ENCODE measurements around the gene ARHGEF18. TPM values are rescaled to one million over a fixed set of nuclear protein-coding genes. Genes with fewer than 3 reads are reported as not detected.
"Not testable (repeated sequence)": the region's sequence is repeated elsewhere in the genome, so short reads cannot be mapped to it uniquely, and the experiment has no call there.

ARHGEF18 gene
- total RNA-seq, 1 experiment from 2014 or later = 20.1 TPM

- peak; percentile 81 for DNase-seq (ENCODE audit: low read depth, low spot score)
- in situ Hi-C loops (cut with HindIII; ENCODE audit: low pct_unique_long_range_greater_than_20kb, low sequenced_read_pairs) = no loop called here
Observed at GRCh38 chr19:7340959-7341837, 7.5 kb upstream of the ARHGEF18 start.

GRCh38 chr19:7342143-7342542, 6.6 kb upstream of the ARHGEF18 start:
- in situ Hi-C loops (cut with HindIII; ENCODE audit: low pct_unique_long_range_greater_than_20kb, low sequenced_read_pairs) = no loop called here
- DNase-seq (ENCODE audit: low read depth, low spot score) = no peak

- in situ Hi-C loops (cut with HindIII; ENCODE audit: low pct_unique_long_range_greater_than_20kb, low sequenced_read_pairs) = no loop called here
- no peak for DNase-seq (ENCODE audit: low read depth, low spot score)
Observed at GRCh38 chr19:7346488-7346971, 2.2 kb upstream of the ARHGEF18 start.

GRCh38 chr19:7346997-7347396, 1.7 kb upstream of the ARHGEF18 start:
- DNase-seq (ENCODE audit: low read depth, low spot score); in situ Hi-C loops (cut with HindIII; ENCODE audit: low pct_unique_long_range_greater_than_20kb, low sequenced_read_pairs): not testable (repeated sequence)

GRCh38 chr19:7349231-7349591, 474 bp downstream of the ARHGEF18 start:
- in situ Hi-C loops (cut with HindIII; ENCODE audit: low pct_unique_long_range_greater_than_20kb, low sequenced_read_pairs) = no loop called here
- no peak for DNase-seq (ENCODE audit: low read depth, low spot score)

GRCh38 chr19:7349961-7350711, 1.4 kb downstream of the ARHGEF18 start:
- in situ Hi-C loops (cut with HindIII; ENCODE audit: low pct_unique_long_range_greater_than_20kb, low sequenced_read_pairs) = no loop called here
- no peak for DNase-seq (ENCODE audit: low read depth, low spot score)

GRCh38 chr19:7351861-7352260, 3.1 kb downstream of the ARHGEF18 start:
- in situ Hi-C loops (cut with HindIII; ENCODE audit: low pct_unique_long_range_greater_than_20kb, low sequenced_read_pairs) = no loop called here

GRCh38 chr19:7355151-7355820, 6.5 kb downstream of the ARHGEF18 start:
- in situ Hi-C loops (cut with HindIII; ENCODE audit: low pct_unique_long_range_greater_than_20kb, low sequenced_read_pairs) = no loop called here
- DNase-seq (ENCODE audit: low read depth, low spot score) = no peak

More at GRCh38 chr19:7351861-7352260, 3.1 kb downstream of the ARHGEF18 start:
- DNase-seq (ENCODE audit: low read depth, low spot score) = no peak

- DNase-seq (ENCODE audit: low read depth, low spot score) = no peak
- in situ Hi-C loops (cut with HindIII; ENCODE audit: low pct_unique_long_range_greater_than_20kb, low sequenced_read_pairs) = no loop called here
Observed at GRCh38 chr19:7355871-7356270, 7.1 kb downstream of the ARHGEF18 start.

- in situ Hi-C loops (cut with HindIII; ENCODE audit: low pct_unique_long_range_greater_than_20kb, low sequenced_read_pairs) = no loop called here
Observed at GRCh38 chr19:7356899-7357627, 8.3 kb downstream of the ARHGEF18 start.

GRCh38 chr19:7358102-7358597, 9.4 kb downstream of the ARHGEF18 start:
- in situ Hi-C loops (cut with HindIII; ENCODE audit: low pct_unique_long_range_greater_than_20kb, low sequenced_read_pairs) = no loop called here
- no peak for DNase-seq (ENCODE audit: low read depth, low spot score)

More at GRCh38 chr19:7356899-7357627, 8.3 kb downstream of the ARHGEF18 start:
- no peak for DNase-seq (ENCODE audit: low read depth, low spot score)

GRCh38 chr19:7360393-7360984, 11.8 kb downstream of the ARHGEF18 start:
- in situ Hi-C loops (cut with HindIII; ENCODE audit: low pct_unique_long_range_greater_than_20kb, low sequenced_read_pairs) = no loop called here
- no peak for DNase-seq (ENCODE audit: low read depth, low spot score)

GRCh38 chr19:7363225-7363624, 14.5 kb downstream of the ARHGEF18 start:
- DNase-seq (ENCODE audit: low read depth, low spot score) = no peak
- in situ Hi-C loops (cut with HindIII; ENCODE audit: low pct_unique_long_range_greater_than_20kb, low sequenced_read_pairs) = no loop called here

GRCh38 chr19:7366701-7367420, 18.1 kb downstream of the ARHGEF18 start:
- DNase-seq (ENCODE audit: low read depth, low spot score) = peak; percentile 67
- in situ Hi-C loops (cut with HindIII; ENCODE audit: low pct_unique_long_range_greater_than_20kb, low sequenced_read_pairs) = no loop called here

GRCh38 chr19:7368456-7368855, 19.7 kb downstream of the ARHGEF18 start:
- no peak for DNase-seq (ENCODE audit: low read depth, low spot score)
- in situ Hi-C loops (cut with HindIII; ENCODE audit: low pct_unique_long_range_greater_than_20kb, low sequenced_read_pairs) = no loop called here

GRCh38 chr19:7368866-7369265, 20.1 kb downstream of the ARHGEF18 start:
- DNase-seq (ENCODE audit: low read depth, low spot score); in situ Hi-C loops (cut with HindIII; ENCODE audit: low pct_unique_long_range_greater_than_20kb, low sequenced_read_pairs): not testable (repeated sequence)

Data from SK-MEL-5 (cell line).